ENCODE measurements around the gene POLR3H. TPM values are rescaled to one million over a fixed set of nuclear protein-coding genes. Genes with fewer than 3 reads are reported as not detected.

POLR3H gene
- total RNA-seq, 2 donors from 2014 or later = 27.8 to 29.1 TPM

GRCh38 chr22:41539146-41540005 is 4.9 kb downstream of the POLR3H start:
- 81% methylated on average over 13 of the region's 13 CpGs for WGBS
- no peak overlapping the region for H3K4me3 ChIP-seq
- H3K4me1 ChIP-seq (replicated peaks) = peaks cover 7% of the 10 kb centered on the region
- no peak for DNase-seq (ENCODE audit: low spot score)
- no peak overlapping the region for H3K27ac ChIP-seq
- no peaks in the 10 kb centered on the region for H3K9me3 ChIP-seq
- no peaks in the 10 kb centered on the region for H3K27me3 ChIP-seq (replicated peaks; ENCODE audit: insufficient read depth)
- H3K36me3 ChIP-seq = no peaks in the 10 kb centered on the region
- intact Hi-C loops (cut with DNase I) = loop anchor here (5.0 kb wide), 1 partner anchor 58 kb away; no protein-coding TSS in a partner anchor
- TF ChIP-seq POLR2A (IDR thresholded peaks at IDR 0.05) (no peak), POLR2AphosphoS5 (IDR thresholded peaks at IDR 0.05) (no peak), CTCF (IDR thresholded peaks at IDR 0.05) (no peak)

GRCh38 chr22:41538583-41538982 is 5.7 kb downstream of the POLR3H start:
- 78% methylated on average over 8 of the region's 8 CpGs for WGBS
- intact Hi-C loops (cut with DNase I) = no loop called here
- Histone ChIP-seq H3K36me3 (no peaks in the 10 kb centered on the region), H3K9me3 (no peaks in the 10 kb centered on the region), H3K27ac (no peak overlapping the region), H3K4me1 (replicated peaks) (peaks cover 7% of the 10 kb centered on the region), H3K4me3 (no peak overlapping the region), H3K27me3 (replicated peaks; ENCODE audit: insufficient read depth) (no peaks in the 10 kb centered on the region)
- no peak for DNase-seq (ENCODE audit: low spot score)
- TF ChIP-seq POLR2A (IDR thresholded peaks at IDR 0.05) = no peak
- TF ChIP-seq CTCF (IDR thresholded peaks at IDR 0.05) = no peak
- no peak for TF ChIP-seq POLR2AphosphoS5 (IDR thresholded peaks at IDR 0.05)

- 78% methylated on average over 3 of the region's 3 CpGs for WGBS
- Histone ChIP-seq H3K36me3 (no peaks in the 10 kb centered on the region), H3K4me3 (no peak overlapping the region), H3K27ac (no peak overlapping the region), H3K4me1 (replicated peaks) (no peaks in the 10 kb centered on the region), H3K27me3 (replicated peaks; ENCODE audit: insufficient read depth) (no peaks in the 10 kb centered on the region), H3K9me3 (no peaks in the 10 kb centered on the region)
- no peak for TF ChIP-seq CTCF (IDR thresholded peaks at IDR 0.05)
- intact Hi-C loops (cut with DNase I) = no loop called here
- DNase-seq (ENCODE audit: low spot score) = no peak
Observed at GRCh38 chr22:41537203-41537602, 7.1 kb downstream of the POLR3H start.

GRCh38 chr22:41535244-41535643 is 9.0 kb downstream of the POLR3H start:
- WGBS = 94% methylated on average over 5 of the region's 5 CpGs
- Histone ChIP-seq H3K4me3 (no peak overlapping the region), H3K27me3 (replicated peaks; ENCODE audit: insufficient read depth) (no peaks in the 10 kb centered on the region), H3K4me1 (replicated peaks) (no peaks in the 10 kb centered on the region), H3K9me3 (no peaks in the 10 kb centered on the region), H3K36me3 (no peaks in the 10 kb centered on the region), H3K27ac (no peak overlapping the region)
- TF ChIP-seq POLR2A (IDR thresholded peaks at IDR 0.05) (no peak), POLR2AphosphoS5 (IDR thresholded peaks at IDR 0.05) (no peak), CTCF (IDR thresholded peaks at IDR 0.05) (no peak)
- no peak for DNase-seq (ENCODE audit: low spot score)
- intact Hi-C loops (cut with DNase I) = no loop called here

DNA sequence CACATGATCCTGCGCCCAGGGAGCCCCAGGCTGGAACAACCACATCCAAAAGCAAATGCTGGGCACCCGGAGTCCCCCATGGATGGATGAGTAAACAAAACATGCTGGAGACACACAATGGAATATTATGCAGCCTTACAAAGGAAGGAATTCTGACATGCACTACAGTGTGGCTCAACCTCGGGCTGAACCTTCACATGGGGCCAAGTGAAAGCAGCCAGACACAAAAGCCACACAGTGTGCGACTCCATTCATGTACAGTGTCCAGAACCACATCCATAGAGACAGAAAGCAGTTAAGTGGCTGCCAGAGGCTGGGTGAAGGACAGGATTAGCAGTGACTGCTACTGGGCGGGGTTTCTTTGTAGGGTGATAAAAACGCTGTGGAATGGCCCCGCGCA is 10.1 kb downstream of the POLR3H start:
- H3K9me3 ChIP-seq = no peaks in the 10 kb centered on the region
- no peak for DNase-seq (ENCODE audit: low spot score)
- no peaks in the 10 kb centered on the region for H3K36me3 ChIP-seq

More for the DNA sequence above, 10.1 kb downstream of the POLR3H start:
- WGBS = 93% methylated on average over 8 of the region's 8 CpGs
- intact Hi-C loops (cut with DNase I) = no loop called here
- Histone ChIP-seq H3K4me1 (replicated peaks) (no peaks in the 10 kb centered on the region), H3K27me3 (replicated peaks; ENCODE audit: insufficient read depth) (no peaks in the 10 kb centered on the region), H3K27ac (no peak overlapping the region), H3K4me3 (no peak overlapping the region)
- no peak for TF ChIP-seq POLR2A (IDR thresholded peaks at IDR 0.05)
- TF ChIP-seq CTCF (IDR thresholded peaks at IDR 0.05) = no peak
- TF ChIP-seq POLR2AphosphoS5 (IDR thresholded peaks at IDR 0.05) = no peak
